CD14-positive monocyte (primary cell): Measurements from ENCODE around the gene RAD50. TPM values are rescaled to one million over a fixed set of nuclear protein-coding genes. Genes with fewer than 3 reads are reported as not detected.
A peak's percentile ranks its signal among the peaks of the same experiment; 100 is the strongest.

Source experiments
- DNase-seq, 3 donors: peaks; one replicate each; pipeline ENCODE4 v3.0.0-alpha.2; 2011 to 2022
- H2AFZ ChIP-seq: 2 replicates; pipeline ENCODE4 v1.6.0; 2012; ENCODE audit warnings: mild to moderate bottlenecking, low read depth, low read length, inconsistent platforms; ENCODE audit not compliant: insufficient read depth, poor library complexity, severe bottlenecking
- H3K27ac ChIP-seq, 2 donors: 1 replicate in 1 of 2; 2 replicates in 1 of 2; pipeline ENCODE4 v1.5.1; 2012 to 2013; ENCODE audit warnings: low read length in 2 of 2, control low read depth in 1 of 2, inconsistent platforms in 1 of 2, low read depth in 1 of 2, mild to moderate bottlenecking in 1 of 2
- H3K27me3 ChIP-seq, 2 donors: one replicate each; pipeline versions ENCODE4 v1.6.0 to v1.6.1; 2011 to 2013; ENCODE audit warnings: low read length in 2 of 2; ENCODE audit not compliant: control insufficient read depth in 2 of 2, insufficient read depth in 2 of 2
- H3K36me3 ChIP-seq, 2 donors: replicated peaks in 1 of 2; 1 replicate in 1 of 2; 2 replicates in 1 of 2; pipeline versions ENCODE4 v1.5.1 to v1.6.1; 2012 to 2013; ENCODE audit warnings: low read length in 2 of 2, control low read depth in 1 of 2, inconsistent platforms in 1 of 2, mild to moderate bottlenecking in 1 of 2; ENCODE audit not compliant: insufficient read depth in 2 of 2, control insufficient read depth in 1 of 2
- H3K4me1 ChIP-seq, 2 donors: 1 replicate in 1 of 2; 2 replicates in 1 of 2; pipeline versions ENCODE4 v1.5.1 to v1.6.1; 2012 to 2013; ENCODE audit warnings: low read length in 2 of 2, control low read depth in 1 of 2, inconsistent platforms in 1 of 2, mild to moderate bottlenecking in 1 of 2, moderate library complexity in 1 of 2; ENCODE audit not compliant: insufficient read depth in 2 of 2, control insufficient read depth in 1 of 2
- H3K4me2 ChIP-seq: replicated peaks from 2 replicates; pipeline ENCODE3; 2012; ENCODE audit warnings: low read length, moderate library complexity, mild to moderate bottlenecking; ENCODE audit not compliant: poor library complexity, severe bottlenecking; ENCODE audit errors: extremely low read depth
- H3K4me3 ChIP-seq, 3 experiments: fragments of 200-600 bp in 1 of 3; sonication (generic) in 1 of 3; replicated peaks in 1 of 3; 1 replicate in 2 of 3; 2 replicates in 1 of 3; pipeline ENCODE4 v1.5.1; 2011 to 2013; ENCODE audit warnings: low read length in 3 of 3, mild to moderate bottlenecking in 3 of 3, control low read depth in 2 of 3, low read depth in 2 of 3, inconsistent platforms in 1 of 3, moderate library complexity in 1 of 3
- H3K79me2 ChIP-seq: 2 replicates; pipeline ENCODE4 v1.6.0; 2012; ENCODE audit warnings: mild to moderate bottlenecking, control low read depth, inconsistent platforms, low read length, moderate library complexity; ENCODE audit not compliant: insufficient read depth
- H3K9ac ChIP-seq: 2 replicates; pipeline ENCODE4 v1.6.0; 2017; ENCODE audit warnings: low read length, mild to moderate bottlenecking; ENCODE audit not compliant: insufficient read depth, poor library complexity, severe bottlenecking
- H3K9me3 ChIP-seq, 2 donors: replicated peaks in 1 of 2; 1 replicate in 1 of 2; 2 replicates in 1 of 2; pipeline versions ENCODE4 v1.5.1 to v1.6.1; 2012 to 2013; ENCODE audit warnings: low read length in 2 of 2, control low read depth in 1 of 2; ENCODE audit not compliant: control insufficient read depth in 1 of 2, insufficient read depth in 1 of 2
- H4K20me1 ChIP-seq: 2 replicates; pipeline ENCODE4 v1.6.0; 2012; ENCODE audit warnings: mild to moderate bottlenecking, low read length, control low read depth, moderate library complexity; ENCODE audit not compliant: insufficient read depth
- H3K27ac Mint-ChIP-seq, 7 donors: one replicate each; pipeline ENCODE4 v1.8.0; 2020; ENCODE audit warnings: mild to moderate bottlenecking in 7 of 7, mixed read lengths in 7 of 7, moderate library complexity in 6 of 7, inconsistent platforms in 2 of 7
- H3K27me3 Mint-ChIP-seq, 3 donors: one replicate each; pipeline ENCODE4 v1.8.0; 2021 to 2022; ENCODE audit warnings: low read depth in 3 of 3, mild to moderate bottlenecking in 3 of 3, mixed read lengths in 3 of 3, moderate library complexity in 3 of 3, inconsistent platforms in 1 of 3
- H3K36me3 Mint-ChIP-seq, 2 donors: one replicate each; pipeline ENCODE4 v1.8.0; 2020; ENCODE audit warnings: mixed read lengths in 2 of 2, inconsistent platforms in 1 of 2, mild to moderate bottlenecking in 1 of 2
- H3K4me1 Mint-ChIP-seq: one replicate; pipeline ENCODE4 v1.8.0; 2020; ENCODE audit warnings: mild to moderate bottlenecking, mixed read lengths
- H3K4me3 Mint-ChIP-seq, 2 donors: one replicate each; pipeline ENCODE4 v1.8.0; 2020; ENCODE audit warnings: mild to moderate bottlenecking in 2 of 2, mixed read lengths in 2 of 2, moderate library complexity in 1 of 2
- H3K9me3 Mint-ChIP-seq, 7 donors: one replicate each; pipeline ENCODE4 v1.8.0; 2020 to 2022; ENCODE audit warnings: mixed read lengths in 7 of 7, mild to moderate bottlenecking in 6 of 7, moderate library complexity in 6 of 7, inconsistent platforms in 2 of 7
- WGBS: methylation state at CpG from one replicate; pipeline ENCODE4 v1.1.5; 2013; ENCODE audit warnings: missing lambda C conversion rate; ENCODE audit not compliant: insufficient coverage; 5-methylcytosine and 5-hydroxymethylcytosine counted together
- intact Hi-C, 2 donors: fragments of 100-400 bp; cut with micrococcal nuclease; formaldehyde crosslinking; loops; one replicate each; pipeline versions ENCODE4 v1.15.0 to v1.15.1; 2023
- polyA plus RNA-seq, 3 donors: library from polyadenylated mRNA; depleted of rRNA in 1 of 3; unstranded in 2 of 3; stranded (reverse) in 1 of 3; fragments of 300-500 nt in 2 of 3; fragments of >200 nt in 1 of 3; fragmentation: Illumina TruSeq in 2 of 3; gene quantifications; 1 replicate in 2 of 3; 2 replicates in 1 of 3; pipeline ENCODE4 v1.2.3, GENCODE V29; 2012 to 2021
- TF ChIP-seq, protein P1 (sequence below): fragments of 200-600 bp; IDR thresholded peaks from one replicate; pipeline ENCODE4 v1.8.0; 2022; ENCODE audit warnings: antibody characterized with exemption, mild to moderate bottlenecking

RAD50 gene
- polyA plus RNA-seq, 3 donors: 5.8 to 9.3 (median 8.2) TPM

- peaks cover 0 to 11% (median 2%) of the 10 kb centered on the region in 7 donors for H3K9me3 Mint-ChIP-seq
- H3K27me3 Mint-ChIP-seq: peaks cover 7 to 9% (median 7%) of the 10 kb centered on the region in 3 donors
- Histone ChIP-seq H4K20me1 (no peaks in the 10 kb centered on the region), H3K27ac (no peak overlapping the region), H3K4me3 (no peak overlapping the region), H3K4me2 (no peak overlapping the region), H3K27me3 (no peaks in the 10 kb centered on the region), H2AFZ (no peak overlapping the region), H3K9ac (no peak overlapping the region), H3K36me3 (no peaks in the 10 kb centered on the region), H3K4me1 (no peaks in the 10 kb centered on the region), H3K9me3 (no peaks in the 10 kb centered on the region), H3K79me2 (no peaks in the 10 kb centered on the region)
- intact Hi-C loops: no loop called here
- WGBS: no CpG with 5 or more reads among the region's 2 CpGs
- H3K27ac Mint-ChIP-seq: no peak overlapping the region
- no peak for DNase-seq
- no peak overlapping the region for H3K4me3 Mint-ChIP-seq
- no peaks in the 10 kb centered on the region for H3K4me1 Mint-ChIP-seq
- no peaks in the 10 kb centered on the region for H3K36me3 Mint-ChIP-seq
- TF ChIP-seq, protein P1, sequence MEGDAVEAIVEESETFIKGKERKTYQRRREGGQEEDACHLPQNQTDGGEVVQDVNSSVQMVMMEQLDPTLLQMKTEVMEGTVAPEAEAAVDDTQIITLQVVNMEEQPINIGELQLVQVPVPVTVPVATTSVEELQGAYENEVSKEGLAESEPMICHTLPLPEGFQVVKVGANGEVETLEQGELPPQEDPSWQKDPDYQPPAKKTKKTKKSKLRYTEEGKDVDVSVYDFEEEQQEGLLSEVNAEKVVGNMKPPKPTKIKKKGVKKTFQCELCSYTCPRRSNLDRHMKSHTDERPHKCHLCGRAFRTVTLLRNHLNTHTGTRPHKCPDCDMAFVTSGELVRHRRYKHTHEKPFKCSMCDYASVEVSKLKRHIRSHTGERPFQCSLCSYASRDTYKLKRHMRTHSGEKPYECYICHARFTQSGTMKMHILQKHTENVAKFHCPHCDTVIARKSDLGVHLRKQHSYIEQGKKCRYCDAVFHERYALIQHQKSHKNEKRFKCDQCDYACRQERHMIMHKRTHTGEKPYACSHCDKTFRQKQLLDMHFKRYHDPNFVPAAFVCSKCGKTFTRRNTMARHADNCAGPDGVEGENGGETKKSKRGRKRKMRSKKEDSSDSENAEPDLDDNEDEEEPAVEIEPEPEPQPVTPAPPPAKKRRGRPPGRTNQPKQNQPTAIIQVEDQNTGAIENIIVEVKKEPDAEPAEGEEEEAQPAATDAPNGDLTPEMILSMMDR: no peak
Observed at GRCh38 chr5:132549576-132549975, 7.2 kb upstream of the RAD50 start.

DNA sequence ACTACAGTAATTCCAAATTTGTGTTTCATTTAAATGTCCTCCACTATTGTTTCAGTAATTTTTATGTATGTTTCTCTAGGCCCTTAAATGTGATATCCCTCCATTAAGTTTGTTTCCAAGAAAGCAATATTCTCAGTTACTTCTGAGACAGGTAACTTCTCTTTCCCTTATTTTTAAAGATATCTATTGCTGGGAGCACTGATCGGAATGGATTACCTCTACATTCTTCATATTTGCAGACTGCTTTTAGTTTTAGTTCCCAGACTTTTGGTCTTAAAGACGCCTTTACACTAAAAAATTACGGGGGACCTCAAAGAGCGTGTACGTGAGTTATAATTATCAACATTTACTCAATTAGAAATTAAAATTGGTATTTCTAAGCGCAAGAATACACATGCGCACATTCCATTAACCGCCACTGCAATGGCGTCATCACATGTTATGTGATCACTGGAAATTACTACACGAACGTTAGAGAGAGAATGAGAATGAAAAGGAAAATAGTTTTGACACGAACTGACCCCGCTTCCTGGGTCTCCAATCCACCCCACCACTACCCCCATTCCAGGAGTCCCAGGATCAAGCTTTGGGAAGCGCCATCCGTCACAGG, 519 bp upstream of the RAD50 start:
- Histone ChIP-seq H3K9ac (peak overlapping the region; percentile 87), H3K79me2 (peaks cover 25% of the 10 kb centered on the region), H2AFZ (peak overlapping the region; percentile 98), H3K27ac (peak overlapping the region; percentile 75 to 90), H3K36me3 (peaks cover 12 to 16% of the 10 kb centered on the region in 2 donors), H4K20me1 (no peaks in the 10 kb centered on the region), H3K27me3 (no peaks in the 10 kb centered on the region), H3K4me1 (peaks cover 12 to 22% of the 10 kb centered on the region in 2 donors), H3K4me2 (peak overlapping the region; percentile 93), H3K9me3 (peaks cover 0 to 6% of the 10 kb centered on the region in 2 donors), H3K4me3 (peak overlapping the region; percentile 72 to 88 (median 74))
- H3K27ac Mint-ChIP-seq: peak overlapping the region; percentile 84 to 94 (median 93)
- intact Hi-C loops: no loop called here
- TF ChIP-seq, protein P1: no peak
- 60% methylated on average over 4 of the region's 15 CpGs for WGBS
- H3K9me3 Mint-ChIP-seq: peaks cover 0 to 20% (median 5%) of the 10 kb centered on the region in 7 donors
- H3K36me3 Mint-ChIP-seq: peaks cover 3 to 4% of the 10 kb centered on the region in 2 donors
- H3K27me3 Mint-ChIP-seq: peaks cover 2 to 9% (median 5%) of the 10 kb centered on the region in 3 donors
- DNase-seq: no peak
- H3K4me1 Mint-ChIP-seq: peaks cover 16% of the 10 kb centered on the region
- H3K4me3 Mint-ChIP-seq: peak overlapping the region; percentile 98 to 99
